Heart right ventricle (tissue), 16 donors: ENCODE results near the gene ADGRL1. TPM values are rescaled to one million over a fixed set of nuclear protein-coding genes. Genes with fewer than 3 reads are reported as not detected.
"Not testable (repeated sequence)": the region's sequence is repeated elsewhere in the genome, so short reads cannot be mapped to it uniquely, and the experiment has no call there.

Experiments used
- ATAC-seq, 8 donors: fragments of 200-7000 bp; cut with Tn5 transposase; one replicate each; pipeline ENCODE4 v1.9.1; 2020; ENCODE audit warnings: mild to moderate bottlenecking in 8 of 8, moderate library complexity in 8 of 8, moderate number of reproducible peaks in 1 of 8
- DNase-seq, 2 donors: peaks; one replicate each; pipeline ENCODE4 v3.0.0-alpha.2; 2020
- H3K27ac ChIP-seq, 10 donors: fragments of 200-600 bp; sonication (generic) in 2 of 10; one replicate each; pipeline versions ENCODE4 v1.5.0 to v1.8.0; 2020 to 2022; ENCODE audit warnings: mild to moderate bottlenecking in 3 of 10
- H3K27me3 ChIP-seq, 7 donors: fragments of 200-600 bp; one replicate each; pipeline ENCODE4 v1.8.0; 2021 to 2022; ENCODE audit warnings: mild to moderate bottlenecking in 2 of 7
- H3K36me3 ChIP-seq, 9 donors: fragments of 200-600 bp; sonication (generic) in 1 of 9; one replicate each; pipeline versions ENCODE4 v1.5.0 to v1.8.0; 2020 to 2022; ENCODE audit warnings: mild to moderate bottlenecking in 2 of 9
- H3K4me1 ChIP-seq, 9 donors: fragments of 200-600 bp; sonication (generic) in 1 of 9; one replicate each; pipeline versions ENCODE4 v1.5.0 to v1.8.0; 2020 to 2022; ENCODE audit warnings: mild to moderate bottlenecking in 4 of 9
- H3K4me3 ChIP-seq, 10 donors: fragments of 200-600 bp; sonication (generic) in 2 of 10; one replicate each; pipeline versions ENCODE4 v1.5.0 to v1.8.0; 2020 to 2022; ENCODE audit warnings: mild to moderate bottlenecking in 7 of 10, moderate library complexity in 2 of 10
- H3K9me3 ChIP-seq, 11 donors: fragments of 200-600 bp in 10 of 11; sonication (generic) in 2 of 11; one replicate each; pipeline versions ENCODE4 v1.5.0 to v1.8.0; 2013 to 2022; ENCODE audit warnings: mild to moderate bottlenecking in 2 of 11, control low read depth in 1 of 11, moderate library complexity in 1 of 11
- CTCF ChIP-seq, 9 donors: fragments of 200-600 bp; sonication (generic) in 2 of 9; IDR thresholded peaks; one replicate each; pipeline versions ENCODE4 v1.5.0 to v1.8.0; 2021 to 2022; ENCODE audit warnings: antibody characterized with exemption in 9 of 9, mild to moderate bottlenecking in 5 of 9, moderate library complexity in 1 of 9
- WGBS, 2 donors: extraction: QIAGEN DNeasy Blood & Tissue Kit; methylation state at CpG; one replicate each; pipeline ENCODE4 v1.1.7; 2013; ENCODE audit warnings: inconsistent platforms in 1 of 2; 5-methylcytosine and 5-hydroxymethylcytosine counted together
- intact Hi-C, 10 donors: fragments of 100-400 bp; cut with DNase I; formaldehyde crosslinking; loops; one replicate each; pipeline versions ENCODE4 v1.11.1 to v1.14.2; 2022
- polyA plus RNA-seq, 2 donors: library from polyadenylated mRNA; stranded (reverse); fragments of 200-250 nt; gene quantifications; one replicate each; pipeline ENCODE4 v1.2.3, GENCODE V29; 2013
- total RNA-seq, 10 donors: library from RNA; stranded (reverse); fragmentation: NEBNext Ultra II Directional in 3 of 10; extraction: Animal tissue kit (Norgen Biotek cat#: 25700) in 3 of 10; gene quantifications; one replicate each; pipeline versions ENCODE4 v1.2.1 to v1.2.4, GENCODE V29; 2021 to 2023
- donor health status: Arrhythmogenic right ventricular cardiomyopathy.
- donor health status: ischemic (EF 13 %, LVEDD 7.1; RV severe dilation, severe dysfunction).
- donor health status: healthy with polysubstance abuse.
- donor health status: DM: no; HTN: yes; CAD: no.
- donor health status: DM: no; HTN: no; CAD: no.
- donor health status: ischemic (EF 25% LVEDD 6.9; RV normal size, moderate dysfunction).
- donor health status: ischemic (EF 25% LVEDD 5.7; RV mildly dilated, moderate dysfunction).
- donor health status: healthy.
- donor health status: DM: yes; HTN: yes; CAD: no.
- donor health status: Ischemic cardiomyopathy.
- donor health status: ischemic (EF 35%, LVEDD 5.7; RV mildly dilated, moderate dysfunction).
- donor health status: nonischemic (EF 11% LVEDD 7.7; RV severe dilation, severe dysfunction).
- donor health status: DM: yes; HTN: yes; CAD: no.
- donor health status: PGD.
- donor health status: ischemic (EF 29% LVEDD 5.4; RV normal size, mild dysfunction).
- donor health status: nonischemic (EF 23%, LVEDD 6.1; RV moderate dilation, normal function).

ADGRL1 gene
- total and polyA plus RNA-seq, 12 donors, result 5.1 to 31.9 (median 12.8) TPM

- Histone ChIP-seq H3K27ac (no peak overlapping the region), H3K27me3 (no peaks in the 10 kb centered on the region), H3K36me3 (no peaks in the 10 kb centered on the region), H3K4me3 (no peak overlapping the region), H3K4me1 (peaks cover 0 to 3% (median 0%) of the 10 kb centered on the region in 9 donors), H3K9me3 (no peaks in the 10 kb centered on the region)
- no peak for ATAC-seq
- intact Hi-C loops, result loop anchor here in 1 of 10 donors (10.0 kb wide), 1 partner anchor 155 kb away; no protein-coding TSS in a partner anchor
- TF ChIP-seq CTCF (IDR thresholded peaks at IDR 0.05), result no peak
- WGBS, 2 donors, result 97 to 100% methylated on average over 12 of the region's 12 CpGs
- DNase-seq, result no peak
These were observed 16.6 kb downstream of the ADGRL1 start for GRCh38 chr19:14189415-14189814.

- H3K9me3 ChIP-seq, H3K4me3 ChIP-seq, H3K27me3 ChIP-seq, H3K27ac ChIP-seq, ATAC-seq, DNase-seq, H3K4me1 ChIP-seq, H3K36me3 ChIP-seq: not testable (repeated sequence)
- intact Hi-C loops, result loop anchor here in 1 of 10 donors (10.0 kb wide), 1 partner anchor 157 kb away; no protein-coding TSS in a partner anchor
- WGBS, 2 donors, result 90 to 93% methylated on average over 7 of the region's 7 CpGs
These were observed 17.9 kb downstream of the ADGRL1 start for GRCh38 chr19:14188086-14188485.

- no peak for DNase-seq
- no peak for TF ChIP-seq CTCF (IDR thresholded peaks at IDR 0.05)
- H3K4me1 ChIP-seq, result peaks cover 0 to 6% (median 0%) of the 10 kb centered on the region in 9 donors
- H3K9me3 ChIP-seq, result no peaks in the 10 kb centered on the region
- H3K4me3 ChIP-seq, result no peak overlapping the region
- H3K27me3 ChIP-seq, result no peaks in the 10 kb centered on the region
- no peak for ATAC-seq
- 66 to 70% methylated on average over 12 of the region's 12 CpGs for WGBS, 2 donors
- no peak overlapping the region for H3K27ac ChIP-seq
- no peaks in the 10 kb centered on the region for H3K36me3 ChIP-seq
- intact Hi-C loops, result loop anchor here in 1 of 10 donors (10.0 kb wide), 1 partner anchor 157 kb away; no protein-coding TSS in a partner anchor
These were observed 18.4 kb downstream of the ADGRL1 start for GRCh38 chr19:14187561-14187960.

GRCh38 chr19:14186684-14187083 lies 19.3 kb downstream of the ADGRL1 start:
- not testable (repeated sequence) for H3K4me3 ChIP-seq, H3K4me1 ChIP-seq, ATAC-seq, H3K27ac ChIP-seq, H3K36me3 ChIP-seq, H3K27me3 ChIP-seq, DNase-seq, H3K9me3 ChIP-seq
- 88 to 97% methylated on average over 9 of the region's 9 CpGs for WGBS, 2 donors
- intact Hi-C loops, result loop anchor here in 1 of 10 donors (10.0 kb wide), 1 partner anchor 158 kb away; no protein-coding TSS in a partner anchor

- H3K27me3 ChIP-seq, ATAC-seq, H3K27ac ChIP-seq, DNase-seq, H3K36me3 ChIP-seq, H3K4me3 ChIP-seq, H3K9me3 ChIP-seq, H3K4me1 ChIP-seq: not testable (repeated sequence)
- intact Hi-C loops, result loop anchor here in 1 of 10 donors (10.0 kb wide), 1 partner anchor 159 kb away; no protein-coding TSS in a partner anchor
- WGBS, 2 donors, result 93 to 95% methylated on average over 1 of the region's 1 CpG
These were observed 20.3 kb downstream of the ADGRL1 start for GRCh38 chr19:14185691-14186090.

- WGBS, 2 donors, result 96% methylated on average over 5 of the region's 5 CpGs
- Histone ChIP-seq H3K9me3 (no peaks in the 10 kb centered on the region), H3K36me3 (no peaks in the 10 kb centered on the region), H3K27ac (no peak overlapping the region), H3K27me3 (no peaks in the 10 kb centered on the region), H3K4me3 (no peak overlapping the region), H3K4me1 (peaks cover 0 to 6% (median 0%) of the 10 kb centered on the region in 9 donors)
- no peak for TF ChIP-seq CTCF (IDR thresholded peaks at IDR 0.05)
- no peak for DNase-seq
- intact Hi-C loops, result loop anchor here in 1 of 10 donors (10.0 kb wide), 1 partner anchor 160 kb away; no protein-coding TSS in a partner anchor
- ATAC-seq, result no peak
These were observed 20.8 kb downstream of the ADGRL1 start for GRCh38 chr19:14185158-14185557.
